Thoracic aorta (tissue), 2 donors: Measurements from ENCODE around the gene ICA1. TPM values are rescaled to one million over a fixed set of nuclear protein-coding genes. Genes with fewer than 3 reads are reported as not detected.
A peak's percentile ranks its signal among the peaks of the same experiment; 100 is the strongest.

Source experiments
- ATAC-seq: fragments of 150-250 bp; one replicate; pipeline ENCODE4 v1.8.0; 2017; ENCODE audit warnings: low read depth; ENCODE audit not compliant: insufficient number of reproducible peaks, low FRiP score
- DNase-seq: peaks from one replicate; pipeline ENCODE4 v3.0.0-alpha.2; 2020; ENCODE audit warnings: low spot score
- H3K27ac ChIP-seq, 2 donors: fragments of 200-600 bp; sonication (generic); 1 replicate in 1 of 2; 2 replicates in 1 of 2; pipeline ENCODE4 v1.5.1; 2016; ENCODE audit warnings: mild to moderate bottlenecking in 2 of 2, moderate library complexity in 2 of 2
- H3K27me3 ChIP-seq: fragments of 200-600 bp; sonication (generic); replicated peaks from 2 replicates; pipeline ENCODE4 v1.6.0; 2016; ENCODE audit warnings: mild to moderate bottlenecking; ENCODE audit not compliant: insufficient read depth
- H3K36me3 ChIP-seq: fragments of 200-600 bp; sonication (generic); one replicate; pipeline ENCODE4 v1.5.1; 2016
- H3K4me1 ChIP-seq, 2 donors: fragments of 200-600 bp; sonication (generic); 1 replicate in 1 of 2; 2 replicates in 1 of 2; pipeline versions ENCODE4 v1.5.1 to v1.6.0; 2016; ENCODE audit warnings: low read depth in 2 of 2, mild to moderate bottlenecking in 1 of 2; ENCODE audit not compliant: control insufficient read depth in 1 of 2
- H3K4me3 ChIP-seq: fragments of 200-600 bp; sonication (generic); 2 replicates; pipeline ENCODE4 v1.5.1; 2016; ENCODE audit warnings: mild to moderate bottlenecking
- H3K9me3 ChIP-seq: fragments of 200-600 bp; sonication (generic); 2 replicates; pipeline ENCODE4 v1.5.1; 2016
- CTCF ChIP-seq: fragments of 200-600 bp; sonication (generic); IDR thresholded peaks from one replicate; pipeline ENCODE4 v1.5.1; 2019; ENCODE audit warnings: antibody characterized with exemption
- total RNA-seq, 2 donors: library from RNA; depleted of rRNA; stranded (reverse); fragments of >200 nt; gene quantifications; one replicate each; pipeline versions ENCODE4 v1.1.0 to v1.2.3, GENCODE V29; 2016

ICA1 gene
- total RNA-seq, 2 donors from 2014 or later: 6.6 to 9.9 TPM

DNA sequence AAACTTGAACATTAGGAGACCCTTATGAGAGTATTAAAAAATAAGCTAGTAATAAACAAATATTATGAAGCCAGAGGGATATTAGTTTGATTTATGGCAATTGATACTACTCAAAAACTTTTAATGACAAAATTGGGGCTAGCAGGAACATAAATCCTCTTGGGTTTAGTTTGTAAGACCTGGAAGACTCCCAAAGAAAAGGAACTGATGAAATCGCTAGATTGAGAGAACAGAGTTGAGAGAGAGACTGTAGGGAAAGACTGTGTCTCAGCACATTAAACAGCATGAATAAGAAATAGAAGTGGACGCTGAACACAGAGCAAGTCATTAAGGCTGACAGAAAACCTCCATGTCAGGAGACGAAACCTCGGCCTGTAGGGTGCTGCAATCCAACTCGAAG is 56.4 kb downstream of the ICA1 start:
- Histone ChIP-seq H3K4me3 (peak overlapping the region; percentile 20), H3K4me1 (peaks cover 10 to 15% of the 10 kb centered on the region in 2 donors), H3K27ac (peak overlapping the region; percentile 41 to 53), H3K9me3 (no peaks in the 10 kb centered on the region), H3K36me3 (no peaks in the 10 kb centered on the region), H3K27me3 (no peaks in the 10 kb centered on the region)
- DNase-seq (no peak), ATAC-seq (no peak)
- TF ChIP-seq CTCF: no peak

GRCh38 chr7:8205031-8205387 is 57.0 kb downstream of the ICA1 start:
- DNase-seq (no peak), ATAC-seq (no peak)
- Histone ChIP-seq H3K27me3 (no peaks in the 10 kb centered on the region), H3K4me1 (peaks cover 10 to 15% of the 10 kb centered on the region in 2 donors), H3K27ac (no peak overlapping the region), H3K4me3 (no peak overlapping the region), H3K36me3 (no peaks in the 10 kb centered on the region), H3K9me3 (no peaks in the 10 kb centered on the region)
- no peak for TF ChIP-seq CTCF

DNA sequence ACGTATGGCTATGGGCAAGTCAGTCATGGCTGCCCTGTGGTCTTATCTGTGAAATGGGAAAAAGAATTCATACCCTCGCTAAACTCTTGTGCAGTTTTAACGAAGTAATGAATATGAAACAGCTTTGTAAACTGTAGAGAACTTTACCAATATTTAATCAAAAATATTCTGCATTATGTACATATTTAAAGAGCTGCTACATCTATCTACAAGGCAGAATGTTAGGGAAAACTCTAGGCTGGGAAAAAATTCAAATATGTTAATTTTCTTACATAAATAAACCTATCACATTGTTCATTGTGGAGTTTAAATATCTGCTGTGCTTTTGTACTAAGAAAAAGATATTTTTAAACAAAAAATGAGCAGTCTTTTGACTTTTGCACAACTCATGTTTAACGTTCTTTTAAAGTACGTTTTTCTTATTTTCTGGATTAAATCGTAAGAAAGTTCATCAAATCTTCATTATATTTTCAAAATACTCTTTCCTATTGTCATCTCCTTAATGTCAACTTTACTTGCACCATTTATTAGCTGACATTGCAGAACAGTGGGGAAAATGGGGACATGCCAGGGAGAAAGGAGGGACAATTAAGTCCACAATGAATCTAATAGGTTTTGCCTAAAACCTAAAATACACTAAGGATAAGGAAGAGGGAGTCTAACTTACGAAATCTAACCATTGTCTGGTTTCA is 57.5 kb downstream of the ICA1 start:
- H3K4me3 ChIP-seq: no peak overlapping the region
- DNase-seq: no peak

DNA sequence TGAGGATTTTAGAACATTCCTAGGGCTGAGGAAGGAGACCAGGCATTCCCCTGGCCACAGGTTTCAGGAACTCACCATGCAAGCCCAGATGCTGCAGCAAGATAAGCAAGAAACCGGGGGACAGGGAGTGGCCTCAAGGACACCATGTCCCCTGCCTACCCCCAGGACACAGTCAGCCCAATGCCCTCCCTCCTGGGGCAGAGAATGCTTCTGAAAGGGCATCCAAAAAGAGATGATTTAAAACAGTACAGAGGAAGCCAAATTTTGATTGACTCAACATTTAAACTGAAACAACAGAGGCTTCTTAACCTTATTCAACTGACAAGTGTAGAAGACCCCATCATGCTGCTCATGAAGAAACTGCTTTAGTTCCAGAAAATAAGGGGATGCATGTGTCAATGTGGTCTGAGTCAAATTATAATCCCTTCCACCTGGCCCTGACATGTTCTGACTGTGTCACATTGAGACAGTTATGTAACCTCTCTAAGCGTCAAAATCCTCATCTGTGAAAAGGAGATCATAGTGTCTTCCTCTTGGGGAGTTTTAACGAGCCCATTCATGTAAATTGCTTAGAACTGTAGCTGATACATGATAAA is 60.0 kb downstream of the ICA1 start:
- no peak for ATAC-seq
- no peaks in the 10 kb centered on the region for H3K36me3 ChIP-seq
- DNase-seq: no peak
- no peak for TF ChIP-seq CTCF
- no peaks in the 10 kb centered on the region for H3K9me3 ChIP-seq
- H3K27me3 ChIP-seq: no peaks in the 10 kb centered on the region
- no peak overlapping the region for H3K4me3 ChIP-seq
- peaks cover 10 to 15% of the 10 kb centered on the region in 2 donors for H3K4me1 ChIP-seq
- H3K27ac ChIP-seq: no peak overlapping the region

More for the DNA sequence above, 57.5 kb downstream of the ICA1 start:
- H3K27me3 ChIP-seq: no peaks in the 10 kb centered on the region
- H3K4me1 ChIP-seq: peaks cover 10 to 15% of the 10 kb centered on the region in 2 donors
- no peak for TF ChIP-seq CTCF
- H3K27ac ChIP-seq: no peak overlapping the region
- no peaks in the 10 kb centered on the region for H3K36me3 ChIP-seq
- H3K9me3 ChIP-seq: no peaks in the 10 kb centered on the region
- no peak for ATAC-seq

DNA sequence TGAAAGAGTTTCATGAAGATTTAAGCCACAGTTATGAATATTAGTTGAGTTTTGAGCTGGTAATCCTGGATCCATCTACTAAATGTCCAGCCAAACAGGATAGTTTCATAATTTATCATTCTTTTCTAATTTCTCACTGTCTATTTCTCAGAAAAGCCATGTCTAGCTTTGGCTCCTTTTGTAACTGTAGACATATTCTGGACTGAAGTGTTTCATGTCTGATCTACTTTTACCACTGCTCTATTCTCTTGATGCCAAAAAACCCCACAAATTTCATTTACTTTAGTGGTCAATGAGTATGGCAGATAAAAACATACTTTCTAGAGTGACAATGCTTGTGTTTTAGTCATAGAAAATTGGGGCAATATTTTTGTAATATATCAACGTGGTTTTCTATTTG is 61.2 kb downstream of the ICA1 start:
- H3K27me3 ChIP-seq: no peaks in the 10 kb centered on the region
- peaks cover under 1 to 6% of the 10 kb centered on the region in 2 donors for H3K4me1 ChIP-seq
- H3K36me3 ChIP-seq: no peaks in the 10 kb centered on the region
- H3K9me3 ChIP-seq: no peaks in the 10 kb centered on the region
- no peak overlapping the region for H3K27ac ChIP-seq
- DNase-seq: no peak
- H3K4me3 ChIP-seq: no peak overlapping the region
- TF ChIP-seq CTCF: no peak
- ATAC-seq: no peak
